ENCODE measurements around the gene PAF1. TPM values are rescaled to one million over a fixed set of nuclear protein-coding genes. Genes with fewer than 3 reads are reported as not detected.
"Not testable (repeated sequence)": the region's sequence is repeated elsewhere in the genome, so short reads cannot be mapped to it uniquely, and the experiment has no call there.

PAF1 gene
- polyA plus RNA-seq, 4 donors, result 66.5 to 70.6 (median 68.6) TPM

- no peak for DNase-seq (ENCODE audit: low read depth in 4 of 4, low spot score in 3 of 4)
Observed at GRCh38 chr19:39385629-39386411, 5.1 kb downstream of the PAF1 start.

- no peak for DNase-seq (ENCODE audit: low read depth in 4 of 4, low spot score in 3 of 4)
Observed at GRCh38 chr19:39384839-39385568, 5.9 kb downstream of the PAF1 start.

GRCh38 chr19:39382991-39383828 lies 7.7 kb downstream of the PAF1 start:
- no peak for DNase-seq (ENCODE audit: low read depth in 4 of 4, low spot score in 3 of 4)

- no peak for DNase-seq (ENCODE audit: low read depth in 4 of 4, low spot score in 3 of 4)
Observed at GRCh38 chr19:39381910-39382611, 8.8 kb downstream of the PAF1 start.

GRCh38 chr19:39380521-39381502 lies 10.1 kb downstream of the PAF1 start:
- DNase-seq (ENCODE audit: low read depth in 4 of 4, low spot score in 3 of 4), result no peak

- no peak for DNase-seq (ENCODE audit: low read depth in 4 of 4, low spot score in 3 of 4)
Observed at GRCh38 chr19:39379865-39380396, 11.0 kb downstream of the PAF1 start.

- DNase-seq (ENCODE audit: low read depth in 4 of 4, low spot score in 3 of 4), result not testable (repeated sequence)
Observed at GRCh38 chr19:39379366-39379765, 11.5 kb downstream of the PAF1 start.

- DNase-seq (ENCODE audit: low read depth in 4 of 4, low spot score in 3 of 4), result no peak
Observed at GRCh38 chr19:39377373-39378362, 13.2 kb downstream of the PAF1 start.

GRCh38 chr19:39375929-39376328 lies 15.0 kb downstream of the PAF1 start:
- no peak for DNase-seq (ENCODE audit: low read depth in 4 of 4, low spot score in 3 of 4)

GRCh38 chr19:39372941-39373340 lies 18.0 kb downstream of the PAF1 start:
- DNase-seq (ENCODE audit: low read depth in 4 of 4, low spot score in 3 of 4), result no peak

GRCh38 chr19:39372047-39372802 lies 18.7 kb downstream of the PAF1 start:
- peak; percentile 38 to 58 (median 53) for DNase-seq (ENCODE audit: low read depth in 4 of 4, low spot score in 3 of 4)

GRCh38 chr19:39370735-39371134 lies 20.2 kb downstream of the PAF1 start:
- DNase-seq (ENCODE audit: low read depth in 4 of 4, low spot score in 3 of 4), result no peak

- no peak for DNase-seq (ENCODE audit: low read depth in 4 of 4, low spot score in 3 of 4)
Observed at GRCh38 chr19:39369200-39369599, 21.7 kb downstream of the PAF1 start.

- no peak for DNase-seq (ENCODE audit: low read depth in 4 of 4, low spot score in 3 of 4)
Observed at GRCh38 chr19:39365531-39365930, 25.4 kb downstream of the PAF1 start.

- DNase-seq (ENCODE audit: low read depth in 4 of 4, low spot score in 3 of 4), result no peak
Observed at GRCh38 chr19:39363901-39364457, 26.9 kb downstream of the PAF1 start.

- DNase-seq (ENCODE audit: low read depth in 4 of 4, low spot score in 3 of 4), result no peak
Observed at GRCh38 chr19:39362682-39363657, 27.9 kb downstream of the PAF1 start.
